PC-3 (cell line): Measurements from ENCODE around the gene KCNQ5. TPM values are rescaled to one million over a fixed set of nuclear protein-coding genes. Genes with fewer than 3 reads are reported as not detected.
A peak's percentile ranks its signal among the peaks of the same experiment; 100 is the strongest.

Experiments
- ATAC-seq: fragments of 200-7000 bp; cut with Tn5 transposase; 2 replicates; pipeline ENCODE4 v1.9.1; 2020; ENCODE audit warnings: mild to moderate bottlenecking, moderate library complexity
- BruUV-seq: library from RNA; stranded (reverse); fragments of 400-500 nt; replicated peaks from 2 replicates; lab custom pipeline; 2021; lab: Mats Ljungman, UMichigan
- CTCF ChIA-PET: fragments of 300-600 bp; sonication (Branson Sonifier 250); formaldehyde crosslinking; loops from one replicate; lab custom pipeline; 2022; ENCODE audit warnings: antibody characterized with exemption; lab: Charles Lee
- POLR2A ChIA-PET: fragments of 300-600 bp; sonication (Branson Sonifier 250); formaldehyde crosslinking; loops from one replicate; lab custom pipeline; 2022; ENCODE audit warnings: antibody characterized with exemption; ENCODE audit not compliant: unreplicated experiment; lab: Charles Lee
- DNase-seq: peaks from one replicate; pipeline ENCODE4 v3.0.0-alpha.2; 2015
- H2AFZ ChIP-seq: fragments of 300-600 bp; sonication (generic); 2 replicates; pipeline ENCODE4 v1.6.0; 2016; ENCODE audit warnings: antibody characterized with exemption, low read length
- H3F3A ChIP-seq: fragments of 300-600 bp; sonication (generic); one replicate; pipeline ENCODE4 v1.6.0; 2017; ENCODE audit warnings: antibody characterized with exemption, low read length, control low read depth, mild to moderate bottlenecking; ENCODE audit not compliant: unreplicated experiment
- H3K27ac ChIP-seq: fragments of 300-600 bp; sonication (generic); 2 replicates; pipeline ENCODE4 v1.5.1; 2016; ENCODE audit warnings: mild to moderate bottlenecking, low read length
- H3K27me3 ChIP-seq: fragments of 300-600 bp; sonication (generic); 2 replicates; pipeline ENCODE4 v1.6.1; 2016; ENCODE audit warnings: low read length, mixed read lengths
- H3K36me3 ChIP-seq: fragments of 300-600 bp; sonication (generic); 2 replicates; pipeline ENCODE4 v1.6.1; 2016; ENCODE audit warnings: low read depth, mixed run types, low read length, mixed read lengths
- H3K4me1 ChIP-seq: fragments of 300-600 bp; sonication (generic); 2 replicates; pipeline ENCODE4 v1.5.1; 2016; ENCODE audit warnings: low read length; ENCODE audit not compliant: insufficient read depth
- H3K4me2 ChIP-seq: fragments of 300-600 bp; sonication (generic); 2 replicates; pipeline ENCODE4 v1.6.0; 2016; ENCODE audit warnings: low read length
- H3K4me3 ChIP-seq: fragments of 300-600 bp; sonication (generic); 2 replicates; pipeline ENCODE4 v1.5.1; 2016; ENCODE audit warnings: mild to moderate bottlenecking, low read length, mixed read lengths
- H3K79me2 ChIP-seq: fragments of 300-600 bp; sonication (generic); 2 replicates; pipeline ENCODE4 v1.6.1; 2017; ENCODE audit warnings: low read length, mixed read lengths
- H3K9ac ChIP-seq: fragments of 300-600 bp; sonication (generic); 2 replicates; pipeline ENCODE4 v1.6.0; 2016; ENCODE audit warnings: mild to moderate bottlenecking, low read length
- H3K9me2 ChIP-seq: fragments of 300-600 bp; sonication (generic); replicated peaks from 2 replicates; pipeline ENCODE4 v1.6.1; 2016; ENCODE audit warnings: mixed run types, low read length, mixed read lengths
- H3K9me3 ChIP-seq: fragments of 300-600 bp; sonication (generic); 2 replicates; pipeline ENCODE4 v1.6.1; 2016; ENCODE audit warnings: low read length, mixed read lengths
- H4K20me1 ChIP-seq: fragments of 300-600 bp; sonication (generic); 2 replicates; pipeline ENCODE4 v1.6.1; 2016; ENCODE audit warnings: low read length, mixed read lengths
- EZH2 ChIP-seq: fragments of 300-600 bp; sonication (generic); IDR thresholded peaks from one replicate; pipeline ENCODE4 v1.6.1; 2017; ENCODE audit warnings: antibody characterized with exemption, mild to moderate bottlenecking, low read length; ENCODE audit not compliant: unreplicated experiment
- EZH2phosphoT487 ChIP-seq: fragments of 300-600 bp; sonication (generic); IDR thresholded peaks from 2 replicates; pipeline ENCODE4 v1.6.1; 2018; ENCODE audit warnings: mild to moderate bottlenecking, antibody characterized with exemption, low read length, borderline replicate concordance
- intact Hi-C: fragments of 100-400 bp; cut with micrococcal nuclease; formaldehyde crosslinking; loops from 2 replicates; pipeline ENCODE4 v1.9.0; 2023
- total RNA-seq: library from RNA; depleted of rRNA; stranded (reverse); fragments of >200 nt; gene quantifications from 2 replicates; pipeline ENCODE4 v1.2.3, GENCODE V29; 2014
- TF ChIP-seq, protein P1 (sequence below): fragments of 300-600 bp; sonication (generic); conservative IDR thresholded peaks from 2 replicates; pipeline ENCODE4 v1.5.1; 2017; ENCODE audit warnings: antibody characterized with exemption, low read depth, mild to moderate bottlenecking, low read length

KCNQ5 gene
- total RNA-seq, 1 experiment from 2014 or later: not detected

DNA sequence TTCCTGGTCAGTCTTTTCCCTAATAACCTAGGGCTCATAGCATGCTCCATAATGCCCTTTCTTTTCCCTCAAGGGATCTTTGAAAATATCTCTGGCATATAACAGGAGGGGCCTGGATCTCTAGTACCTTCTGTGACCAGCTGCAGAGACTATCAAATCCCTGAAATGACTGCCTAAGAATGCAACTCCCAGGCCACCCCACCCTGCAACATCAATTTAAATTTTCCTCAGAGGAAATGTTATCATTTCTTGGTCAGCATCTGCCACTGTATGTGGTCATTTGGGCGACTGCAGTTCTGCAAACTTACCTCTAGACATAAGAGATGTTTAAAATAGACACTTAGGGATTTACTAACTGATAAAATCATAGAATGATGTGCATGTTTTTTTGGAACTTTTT, 200.2 kb downstream of the KCNQ5 start:
- DNase-seq (no peak), ATAC-seq (no peak)
- Histone ChIP-seq H3K4me1 (peaks cover 27% of the 10 kb centered on the region), H4K20me1 (no peaks in the 10 kb centered on the region), H3K36me3 (no peaks in the 10 kb centered on the region), H3K9me2 (no peaks in the 10 kb centered on the region), H2AFZ (no peak overlapping the region), H3K9me3 (no peaks in the 10 kb centered on the region), H3K4me3 (no peak overlapping the region), H3K4me2 (no peak overlapping the region), H3K27me3 (no peaks in the 10 kb centered on the region), H3F3A (no peaks in the 10 kb centered on the region), H3K79me2 (no peaks in the 10 kb centered on the region), H3K27ac (no peak overlapping the region), H3K9ac (no peak overlapping the region)
- intact Hi-C loops: no loop called here
- BruUV-seq: no TSS peak
- ChIA-PET POLR2A (no interaction called here), CTCF (no interaction called here)
- no peak for TF ChIP-seq EZH2phosphoT487

DNA sequence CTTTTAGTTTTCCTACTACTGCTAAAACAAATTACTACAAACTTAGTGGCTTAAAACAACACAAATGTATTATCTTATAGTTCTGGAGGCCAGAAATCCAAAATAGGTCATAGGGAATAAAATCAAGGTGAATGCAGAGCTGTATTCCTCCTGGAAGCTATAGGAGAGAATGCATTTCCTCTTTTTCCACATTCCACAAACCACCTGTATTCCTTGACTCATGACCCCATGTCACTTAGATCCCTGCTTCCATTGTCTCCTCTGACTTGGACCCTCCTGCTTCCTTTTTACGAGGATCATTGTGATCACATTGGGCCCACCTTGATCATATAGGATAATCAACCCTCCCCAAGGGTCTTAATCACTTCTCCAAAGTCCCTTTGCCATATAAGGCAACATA, 200.8 kb downstream of the KCNQ5 start:
- Histone ChIP-seq H3K4me3 (no peak overlapping the region), H3K4me2 (no peak overlapping the region), H3K36me3 (no peaks in the 10 kb centered on the region), H3K9me2 (no peaks in the 10 kb centered on the region), H4K20me1 (no peaks in the 10 kb centered on the region), H3K27me3 (no peaks in the 10 kb centered on the region), H3K4me1 (peaks cover 27% of the 10 kb centered on the region), H2AFZ (no peak overlapping the region), H3K9me3 (no peaks in the 10 kb centered on the region), H3K9ac (no peak overlapping the region), H3F3A (no peaks in the 10 kb centered on the region), H3K79me2 (no peaks in the 10 kb centered on the region), H3K27ac (no peak overlapping the region)
- BruUV-seq: no TSS peak
- no peak for ATAC-seq
- ChIA-PET CTCF (no interaction called here), POLR2A (no interaction called here)
- DNase-seq: peak; percentile 5
- intact Hi-C loops: no loop called here
- TF ChIP-seq EZH2 (no peak), EZH2phosphoT487 (no peak)
- TF ChIP-seq, protein P1, sequence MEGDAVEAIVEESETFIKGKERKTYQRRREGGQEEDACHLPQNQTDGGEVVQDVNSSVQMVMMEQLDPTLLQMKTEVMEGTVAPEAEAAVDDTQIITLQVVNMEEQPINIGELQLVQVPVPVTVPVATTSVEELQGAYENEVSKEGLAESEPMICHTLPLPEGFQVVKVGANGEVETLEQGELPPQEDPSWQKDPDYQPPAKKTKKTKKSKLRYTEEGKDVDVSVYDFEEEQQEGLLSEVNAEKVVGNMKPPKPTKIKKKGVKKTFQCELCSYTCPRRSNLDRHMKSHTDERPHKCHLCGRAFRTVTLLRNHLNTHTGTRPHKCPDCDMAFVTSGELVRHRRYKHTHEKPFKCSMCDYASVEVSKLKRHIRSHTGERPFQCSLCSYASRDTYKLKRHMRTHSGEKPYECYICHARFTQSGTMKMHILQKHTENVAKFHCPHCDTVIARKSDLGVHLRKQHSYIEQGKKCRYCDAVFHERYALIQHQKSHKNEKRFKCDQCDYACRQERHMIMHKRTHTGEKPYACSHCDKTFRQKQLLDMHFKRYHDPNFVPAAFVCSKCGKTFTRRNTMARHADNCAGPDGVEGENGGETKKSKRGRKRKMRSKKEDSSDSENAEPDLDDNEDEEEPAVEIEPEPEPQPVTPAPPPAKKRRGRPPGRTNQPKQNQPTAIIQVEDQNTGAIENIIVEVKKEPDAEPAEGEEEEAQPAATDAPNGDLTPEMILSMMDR: no peak

DNA sequence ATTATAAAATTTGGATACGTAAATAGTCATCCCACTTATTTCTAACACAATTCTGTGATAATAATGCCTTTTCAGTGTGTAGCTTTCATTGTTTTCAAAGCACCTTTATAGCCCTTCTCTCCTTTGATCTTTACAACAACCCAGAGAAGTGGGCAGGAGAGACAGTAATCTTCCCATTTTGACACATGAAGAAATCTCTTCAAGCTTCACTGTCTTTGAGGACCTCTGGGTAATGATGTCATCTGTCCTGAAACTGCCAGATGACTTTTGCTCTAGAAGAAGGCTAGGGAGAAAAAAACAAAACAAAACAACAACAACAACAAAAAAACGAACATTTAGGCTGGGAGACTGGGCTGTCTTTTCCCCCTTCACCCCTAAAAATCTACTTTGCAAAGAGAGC, 203.0 kb downstream of the KCNQ5 start:
- peak overlapping the region; percentile 85 for H3K27ac ChIP-seq
- no peak overlapping the region for H2AFZ ChIP-seq
- no peaks in the 10 kb centered on the region for H3K9me3 ChIP-seq
- intact Hi-C loops: loop anchor here (5.0 kb wide), 1 partner anchor 127 kb away; no protein-coding TSS in a partner anchor
- no peak overlapping the region for H3K4me2 ChIP-seq
- no peak for DNase-seq
- H4K20me1 ChIP-seq: no peaks in the 10 kb centered on the region
- H3K9ac ChIP-seq: no peak overlapping the region
- H3K79me2 ChIP-seq: no peaks in the 10 kb centered on the region
- H3F3A ChIP-seq: no peaks in the 10 kb centered on the region
- BruUV-seq: no TSS peak
- H3K4me3 ChIP-seq: no peak overlapping the region
- no peaks in the 10 kb centered on the region for H3K27me3 ChIP-seq
- no peaks in the 10 kb centered on the region for H3K9me2 ChIP-seq
- H3K4me1 ChIP-seq: peaks cover 34% of the 10 kb centered on the region
- no peak for ATAC-seq
- ChIA-PET CTCF (no interaction called here), POLR2A (no interaction called here)
- TF ChIP-seq EZH2 (no peak), EZH2phosphoT487 (no peak)
- TF ChIP-seq, protein P1: no peak
- H3K36me3 ChIP-seq: no peaks in the 10 kb centered on the region
